Mucosa of descending colon (tissue), 3 donors: Measurements from ENCODE around the gene FAM13A. TPM values are rescaled to one million over a fixed set of nuclear protein-coding genes. Genes with fewer than 3 reads are reported as not detected.
"Not testable (repeated sequence)": the region's sequence is repeated elsewhere in the genome, so short reads cannot be mapped to it uniquely, and the experiment has no call there.

Experiments
- ATAC-seq: fragments of 200-7000 bp; cut with Tn5 transposase; one replicate; pipeline ENCODE4 v1.9.1; 2020; ENCODE audit warnings: mild to moderate bottlenecking, moderate library complexity
- DNase-seq, 3 donors: peaks; one replicate each; pipeline ENCODE4 v3.0.0-alpha.2; 2020
- H3K36me3 ChIP-seq: fragments of 200-600 bp; one replicate; pipeline ENCODE4 v1.8.0; 2021; ENCODE audit warnings: low read depth, mild to moderate bottlenecking
- H3K4me1 ChIP-seq: fragments of 200-600 bp; one replicate; pipeline ENCODE4 v1.8.0; 2021; ENCODE audit warnings: low read depth, mild to moderate bottlenecking
- H3K4me3 ChIP-seq: fragments of 200-600 bp; one replicate; pipeline ENCODE4 v1.8.0; 2021; ENCODE audit warnings: mild to moderate bottlenecking
- H3K9me3 ChIP-seq: fragments of 200-600 bp; one replicate; pipeline ENCODE4 v1.8.0; 2021; ENCODE audit warnings: mild to moderate bottlenecking
- CTCF ChIP-seq: fragments of 200-600 bp; IDR thresholded peaks from one replicate; pipeline ENCODE4 v1.8.0; 2022; ENCODE audit warnings: antibody characterized with exemption, mild to moderate bottlenecking
- intact Hi-C, 2 donors: fragments of 100-400 bp; cut with DNase I in 1 of 2; cut with micrococcal nuclease in 1 of 2; formaldehyde crosslinking; loops; one replicate each; pipeline versions ENCODE4 v1.11.0 to v1.11.1; 2022; cut with DNase I, micrococcal nuclease
- total RNA-seq, 3 donors: library from RNA; stranded (reverse); fragmentation: NEBNext Ultra II Directional in 2 of 3; extraction: Animal tissue kit (Norgen Biotek cat#: 25700) in 2 of 3; gene quantifications; one replicate each; pipeline versions ENCODE4 v1.2.1 to v1.2.4, GENCODE V29; 2021 to 2023
- donor health status: DM: no; HTN: no; CAD: no; lungs with moderate emphysema.
- donor health status: DM: no; HTN: no; CAD: no.
- donor health status: DM: no; HTN: yes; CAD: no.

Gene FAM13A
- total RNA-seq, 3 donors from 2014 or later, result 41.6 to 60.1 (median 50.2) TPM

- no peaks in the 10 kb centered on the region for H3K9me3 ChIP-seq
- no peak overlapping the region for H3K4me3 ChIP-seq
- no peak for DNase-seq
- no peak for TF ChIP-seq CTCF
- ATAC-seq, result no peak
- no peaks in the 10 kb centered on the region for H3K36me3 ChIP-seq
- intact Hi-C loops, result no loop called here
- no peaks in the 10 kb centered on the region for H3K4me1 ChIP-seq
Measured at GRCh38 chr4:89069481-89069880, 12.5 kb upstream of the FAM13A start.

DNA sequence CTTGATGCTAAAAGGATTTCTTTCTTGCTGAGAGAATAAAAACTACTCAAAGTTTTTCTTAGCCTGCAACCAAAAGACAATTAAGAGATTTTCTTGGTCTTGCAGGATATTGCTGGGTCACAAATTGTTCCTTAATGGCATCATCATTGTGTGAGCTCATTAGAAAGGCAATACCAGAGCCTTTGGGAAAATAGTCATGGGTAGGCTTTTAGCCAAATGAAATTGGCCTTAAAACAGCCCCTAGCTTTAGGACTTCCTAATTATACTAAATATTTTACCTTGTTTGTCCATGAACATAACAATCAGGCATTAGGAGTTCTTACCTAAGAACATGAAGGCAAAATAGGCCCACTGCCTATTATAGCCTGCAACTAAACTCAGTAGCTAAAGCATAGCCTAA lies 10.4 kb upstream of the FAM13A start:
- ATAC-seq (no peak), DNase-seq (no peak)
- Histone ChIP-seq H3K4me3 (no peak overlapping the region), H3K36me3 (no peaks in the 10 kb centered on the region), H3K9me3 (no peaks in the 10 kb centered on the region), H3K4me1 (no peaks in the 10 kb centered on the region)
- intact Hi-C loops, result no loop called here
- no peak for TF ChIP-seq CTCF

- no peak for ATAC-seq
- Histone ChIP-seq H3K4me1 (no peaks in the 10 kb centered on the region), H3K36me3 (no peaks in the 10 kb centered on the region), H3K9me3 (no peaks in the 10 kb centered on the region), H3K4me3 (no peak overlapping the region)
- no peak for DNase-seq
- no peak for TF ChIP-seq CTCF
- intact Hi-C loops, result no loop called here
Measured at GRCh38 chr4:89064848-89065247, 7.9 kb upstream of the FAM13A start.

GRCh38 chr4:89057844-89058243 lies 859 bp upstream of the FAM13A start:
- intact Hi-C loops, ATAC-seq, H3K4me3 ChIP-seq, H3K9me3 ChIP-seq, H3K4me1 ChIP-seq, DNase-seq, H3K36me3 ChIP-seq: not testable (repeated sequence)

DNA sequence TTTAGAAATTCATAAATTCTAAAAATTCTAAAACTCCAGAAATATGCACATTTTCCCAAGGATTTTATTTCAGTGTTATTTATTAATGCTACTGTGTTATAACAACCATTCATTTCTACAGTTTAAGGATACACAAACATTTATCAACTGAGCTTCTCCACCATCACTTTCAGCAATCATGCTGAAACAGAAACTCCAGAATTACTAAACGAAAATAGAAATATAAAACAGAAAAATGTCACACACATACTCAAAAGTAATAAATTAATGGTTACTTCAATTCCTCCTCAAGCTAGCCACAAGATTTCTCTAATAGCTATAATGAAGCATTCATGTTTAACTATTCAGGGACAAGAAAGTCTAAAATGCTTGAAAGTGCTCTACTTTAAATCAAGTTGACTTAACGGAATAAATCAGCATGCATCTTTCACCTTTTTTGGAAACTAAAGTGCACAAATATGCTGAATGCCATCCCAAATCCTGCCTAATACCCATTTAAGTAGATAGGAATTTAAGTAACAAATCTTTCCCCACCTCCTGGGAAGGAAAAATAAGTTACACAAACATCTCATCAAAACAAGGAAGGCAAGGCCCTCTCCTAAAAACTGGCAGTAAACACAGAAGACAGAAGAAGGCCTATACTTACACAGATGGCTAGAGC lies 563 bp downstream of the FAM13A start:
- no peak for TF ChIP-seq CTCF
- H3K4me1 ChIP-seq, result no peaks in the 10 kb centered on the region
- no peak overlapping the region for H3K4me3 ChIP-seq
- H3K9me3 ChIP-seq, result no peaks in the 10 kb centered on the region
- H3K36me3 ChIP-seq, result no peaks in the 10 kb centered on the region
- ATAC-seq (peak; percentile 69), DNase-seq (no peak)
- intact Hi-C loops, result no loop called here

GRCh38 chr4:89055157-89056080 lies 1.6 kb downstream of the FAM13A start:
- no peak for TF ChIP-seq CTCF
- Histone ChIP-seq H3K4me1 (no peaks in the 10 kb centered on the region), H3K36me3 (no peaks in the 10 kb centered on the region), H3K4me3 (no peak overlapping the region), H3K9me3 (no peaks in the 10 kb centered on the region)
- intact Hi-C loops, result no loop called here
- DNase-seq, result no peak
- ATAC-seq, result no peak
